ENCODE results near the gene TTC31.
A peak's percentile ranks its signal among the peaks of the same experiment; 100 is the strongest.

The TTC31 gene

GRCh38 chr2:74482801-74483674 lies at the start of gene TTC31, which contains the start of gene CCDC142:
Gene TTC31 (plus strand): TSS chr2:74483081. CDS start chr2:74483096, 15 bp downstream.
Gene CCDC142 (minus strand): TSS chr2:74482998. CDS start chr2:74482837, 161 bp downstream.
- peak; percentile 91 for TF ChIP-seq CTCF (IDR thresholded peaks at IDR 0.05; ENCODE audit: low read depth, low read length)
- peak; percentile 82 for DNase-seq (ENCODE audit: extremely low read depth, low read depth)

- DNase-seq (ENCODE audit: extremely low read depth, low read depth), result no peak
- no peak for TF ChIP-seq CTCF (IDR thresholded peaks at IDR 0.05; ENCODE audit: low read depth, low read length)
These were observed 46.6 kb upstream of the TTC31 start for GRCh38 chr2:74436111-74436805.

GRCh38 chr2:74436848-74437695 lies 45.8 kb upstream of the TTC31 start:
- no peak for TF ChIP-seq CTCF (IDR thresholded peaks at IDR 0.05; ENCODE audit: low read depth, low read length)

GRCh38 chr2:74438248-74438647 lies 44.6 kb upstream of the TTC31 start:
- TF ChIP-seq CTCF (IDR thresholded peaks at IDR 0.05; ENCODE audit: low read depth, low read length), result no peak
- DNase-seq (ENCODE audit: extremely low read depth, low read depth), result no peak

More at GRCh38 chr2:74436848-74437695, 45.8 kb upstream of the TTC31 start:
- no peak for DNase-seq (ENCODE audit: extremely low read depth, low read depth)

- TF ChIP-seq CTCF (IDR thresholded peaks at IDR 0.05; ENCODE audit: low read depth, low read length), result no peak
These were observed 43.5 kb upstream of the TTC31 start for GRCh38 chr2:74439373-74439772.

GRCh38 chr2:74439803-74440377 lies 43.0 kb upstream of the TTC31 start:
- DNase-seq (ENCODE audit: extremely low read depth, low read depth), result no peak
- no peak for TF ChIP-seq CTCF (IDR thresholded peaks at IDR 0.05; ENCODE audit: low read depth, low read length)

More at GRCh38 chr2:74439373-74439772, 43.5 kb upstream of the TTC31 start:
- no peak for DNase-seq (ENCODE audit: extremely low read depth, low read depth)

Data from AG09319 (cell line).